Spleen (tissue), 7 donors: ENCODE results near the gene POMP.

Experiments used
- CTCF ChIP-seq, 11 experiments: fragments of 200-600 bp in 7 of 11; fragments of 450-650 bp in 4 of 11; sonication (generic) in 4 of 11; IDR thresholded peaks in 8 of 11; conservative IDR thresholded peaks in 3 of 11; 1 replicate in 7 of 11; 2 replicates in 4 of 11; pipeline versions ENCODE4 v1.4.0 to v1.8.0; 2016 to 2021; ENCODE audit warnings: antibody characterized with exemption in 11 of 11, inconsistent platforms in 4 of 11, mild to moderate bottlenecking in 1 of 11
- POLR2A ChIP-seq, 3 donors: fragments of 450-650 bp; IDR thresholded peaks; one replicate each; pipeline ENCODE4 v1.5.1; 2017; ENCODE audit warnings: antibody characterized with exemption in 3 of 3, mild to moderate bottlenecking in 1 of 3
- donor health status: DM: no; HTN: no; CAD: no; lungs with moderate emphysema.
- donor health status: DM: no; HTN: no; CAD: no.
- donor health status: DM: no; HTN: no; CAD: no.

GRCh38 chr13:28620011-28620830 lies 38.7 kb upstream of the POMP start:
- TF ChIP-seq CTCF (IDR thresholded peaks at IDR 0.05 in 8 of 11, conservative IDR thresholded peaks at IDR 0.05 in 3 of 11) (no peak), POLR2A (IDR thresholded peaks at IDR 0.05) (no peak)
